CD1c-positive myeloid dendritic cell (primary cell): ENCODE data around the gene KLHL15.
"Not testable (repeated sequence)": the region's sequence is repeated elsewhere in the genome, so short reads cannot be mapped to it uniquely, and the experiment has no call there.

Source experiments
- DNase-seq: peaks from one replicate; pipeline ENCODE4 v3.0.0-alpha.2; 2016; ENCODE audit errors: extremely low spot score

KLHL15 gene

GRCh38 chrX:24027086-24027485, at the start of gene KLHL15:
Gene KLHL15 (minus strand): TSS chrX:24027186. CDS start chrX:24006693, 20,493 bp downstream.
- no peak for DNase-seq

GRCh38 chrX:24069877-24070276, 42.9 kb upstream of the KLHL15 start:
- DNase-seq = no peak

GRCh38 chrX:24063488-24063887, 36.5 kb upstream of the KLHL15 start:
- DNase-seq = no peak

- no peak for DNase-seq
Measured at GRCh38 chrX:24055043-24055356, 28.0 kb upstream of the KLHL15 start.

- peak; percentile 91 for DNase-seq
Measured at GRCh38 chrX:24054182-24055042, 27.4 kb upstream of the KLHL15 start, which contains the start of gene EIF2S3. Gene EIF2S3 (plus strand): TSS chrX:24054956. CDS start chrX:24054969, 13 bp downstream.

GRCh38 chrX:24050522-24051318, 23.7 kb upstream of the KLHL15 start:
- not testable (repeated sequence) for DNase-seq

GRCh38 chrX:24049643-24050042, 22.7 kb upstream of the KLHL15 start:
- not testable (repeated sequence) for DNase-seq

GRCh38 chrX:24046060-24046459, 19.1 kb upstream of the KLHL15 start:
- not testable (repeated sequence) for DNase-seq

GRCh38 chrX:24037729-24038128, 10.7 kb upstream of the KLHL15 start:
- no peak for DNase-seq

- DNase-seq = no peak
Measured at GRCh38 chrX:24034485-24034884, 7.5 kb upstream of the KLHL15 start.

GRCh38 chrX:24030597-24030996, 3.6 kb upstream of the KLHL15 start:
- no peak for DNase-seq

GRCh38 chrX:24027985-24028384, 999 bp upstream of the KLHL15 start:
- DNase-seq = no peak

GRCh38 chrX:24026432-24026831, 554 bp downstream of the KLHL15 start:
- no peak for DNase-seq

- DNase-seq = peak; percentile 32
Measured at GRCh38 chrX:24025741-24026403, 1.1 kb downstream of the KLHL15 start.

GRCh38 chrX:24024819-24025740, 1.9 kb downstream of the KLHL15 start:
- DNase-seq = peak; percentile 87

- DNase-seq = no peak
Measured at GRCh38 chrX:24023972-24024669, 2.9 kb downstream of the KLHL15 start.

- DNase-seq = no peak
Measured at GRCh38 chrX:24023544-24023943, 3.4 kb downstream of the KLHL15 start.

- DNase-seq = no peak
Measured at GRCh38 chrX:24020306-24020876, 6.6 kb downstream of the KLHL15 start.

GRCh38 chrX:24019448-24019847, 7.5 kb downstream of the KLHL15 start:
- DNase-seq = no peak

GRCh38 chrX:24018809-24019208, 8.2 kb downstream of the KLHL15 start:
- DNase-seq = no peak
